HG03139 (cell line): ENCODE data around the gene HSPB2.

Source experiments
- ATAC-seq: cut with Tn5 transposase; IDR thresholded peaks from one replicate; pipeline ENCODE4 v1.9.1; 2021; ENCODE audit not compliant: unreplicated experiment

The HSPB2 gene

DNA sequence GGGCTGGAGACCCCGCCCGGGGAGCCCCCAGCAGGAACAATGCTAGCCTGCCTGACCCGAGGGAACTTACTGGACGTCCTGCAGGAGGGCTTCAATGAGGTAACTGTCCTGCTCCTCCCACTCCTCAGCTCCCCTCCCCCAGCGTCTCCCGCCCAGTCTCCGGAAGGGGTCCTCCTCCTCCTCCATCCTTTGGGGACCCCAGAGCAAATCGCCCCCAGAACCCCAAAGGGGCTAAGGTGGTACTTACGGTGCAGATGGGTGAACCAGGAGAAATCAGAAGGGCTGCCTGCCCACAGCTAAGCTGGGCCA, 24.9 kb downstream of the HSPB2 start:
- ATAC-seq: no peak

DNA sequence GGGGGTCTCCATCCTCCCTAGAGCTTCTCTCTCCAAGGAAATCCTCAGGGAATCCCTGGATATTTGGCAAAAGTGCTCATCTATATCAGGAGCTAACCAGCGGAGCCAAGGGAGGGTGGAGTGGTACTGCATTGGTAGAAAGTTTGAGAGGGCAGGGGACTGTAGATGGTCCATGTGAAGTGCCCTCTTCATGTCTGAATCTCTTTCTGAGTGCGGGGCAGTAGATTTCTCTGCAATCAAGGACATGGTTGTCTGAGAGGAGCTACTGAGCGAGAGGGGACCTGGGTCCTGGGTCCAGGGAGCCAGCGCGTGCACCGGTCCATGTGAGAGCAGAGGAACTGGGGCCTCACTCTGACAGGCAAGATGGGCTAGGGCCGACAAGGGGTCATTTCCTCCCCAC, 25.3 kb downstream of the HSPB2 start:
- ATAC-seq: no peak

- ATAC-seq: peak; percentile 51
These were observed 26.2 kb downstream of the HSPB2 start for GRCh38 chr11:111938687-111939160.

GRCh38 chr11:111939836-111940604, 27.5 kb downstream of the HSPB2 start:
- ATAC-seq: no peak

DNA sequence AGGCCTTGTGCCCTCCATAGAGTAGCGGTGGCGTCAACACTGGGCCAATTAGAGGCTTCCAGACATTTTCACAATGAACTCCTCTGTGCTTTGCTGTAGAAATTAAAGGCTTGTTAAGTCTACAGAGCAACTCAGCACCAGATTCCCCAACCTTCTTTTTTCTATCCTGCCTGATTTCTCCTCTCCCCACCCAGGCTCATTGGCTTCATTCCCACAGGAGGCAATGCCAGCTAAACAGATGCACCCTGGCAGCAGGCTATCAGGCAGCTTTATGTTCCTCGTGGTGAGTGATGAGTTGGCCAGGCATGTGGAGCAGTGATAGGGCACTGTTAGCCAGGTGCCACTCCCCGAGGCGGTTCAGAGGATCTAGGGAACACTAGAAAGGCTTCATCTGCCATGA, 29.4 kb downstream of the HSPB2 start:
- ATAC-seq: no peak

GRCh38 chr11:111942829-111943228, 30.3 kb downstream of the HSPB2 start:
- no peak for ATAC-seq

- no peak for ATAC-seq
These were observed 31.6 kb downstream of the HSPB2 start for GRCh38 chr11:111944139-111944538.

GRCh38 chr11:111944651-111945051, 32.1 kb downstream of the HSPB2 start:
- no peak for ATAC-seq

DNA sequence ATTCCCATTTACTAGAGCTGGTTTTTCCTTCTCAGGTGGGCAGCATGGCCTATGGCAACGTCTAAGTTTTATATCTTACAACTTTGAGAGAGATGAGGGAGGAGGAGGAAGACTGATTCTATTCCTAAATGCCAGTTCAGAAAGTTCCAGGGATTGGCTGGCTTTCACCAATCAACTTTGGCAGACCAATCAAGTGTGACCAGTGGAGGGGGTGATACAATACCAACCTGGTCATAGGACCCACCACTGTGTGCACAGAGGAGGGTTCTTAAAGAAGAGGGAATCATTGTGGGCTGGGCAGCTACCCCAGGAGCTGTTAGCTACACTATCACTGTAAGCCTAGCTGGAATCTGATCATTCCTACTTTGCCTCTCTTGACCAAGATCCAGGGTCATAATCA, 32.7 kb downstream of the HSPB2 start:
- ATAC-seq: no peak

DNA sequence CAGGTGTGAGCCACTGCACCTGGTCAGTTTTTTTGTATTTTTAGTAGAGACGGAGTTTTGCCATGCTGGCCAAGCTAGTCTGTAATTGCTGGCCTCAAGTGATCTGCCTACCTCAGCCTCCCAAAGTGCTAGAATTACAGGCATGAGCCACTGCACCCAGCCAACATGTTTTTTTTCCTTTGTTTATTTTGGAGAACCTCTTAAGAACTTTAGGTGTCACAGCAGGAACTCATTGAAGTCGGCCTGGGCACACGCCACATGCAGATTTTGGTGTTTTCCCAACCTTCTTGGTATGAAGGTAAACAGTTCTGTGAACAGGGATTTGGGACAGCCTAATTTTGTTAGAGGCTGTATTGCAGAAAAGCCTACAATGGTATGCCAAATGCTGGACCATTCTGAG, 34.0 kb downstream of the HSPB2 start:
- ATAC-seq: no peak

DNA sequence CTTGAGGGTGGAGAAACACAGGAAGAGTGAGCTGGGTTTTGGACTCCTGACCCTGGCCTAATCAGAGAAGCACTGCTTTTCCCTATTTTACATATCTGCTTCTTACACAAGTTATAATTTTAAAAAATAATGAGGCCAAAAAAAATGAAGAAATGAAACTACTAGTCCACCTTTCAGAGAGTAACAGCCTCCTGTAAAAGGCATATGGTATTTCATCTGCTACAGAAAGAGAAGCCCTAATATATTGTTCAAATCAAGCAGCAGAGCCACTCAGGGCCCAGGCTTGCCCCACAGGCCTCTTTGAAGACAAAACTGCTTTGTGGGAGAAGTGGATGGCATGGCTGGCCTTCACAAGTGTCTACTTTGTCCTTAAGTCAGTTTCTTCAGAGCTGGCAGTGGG, 34.6 kb downstream of the HSPB2 start:
- ATAC-seq: no peak

GRCh38 chr11:111949519-111950426, 37.2 kb downstream of the HSPB2 start:
- no peak for ATAC-seq

DNA sequence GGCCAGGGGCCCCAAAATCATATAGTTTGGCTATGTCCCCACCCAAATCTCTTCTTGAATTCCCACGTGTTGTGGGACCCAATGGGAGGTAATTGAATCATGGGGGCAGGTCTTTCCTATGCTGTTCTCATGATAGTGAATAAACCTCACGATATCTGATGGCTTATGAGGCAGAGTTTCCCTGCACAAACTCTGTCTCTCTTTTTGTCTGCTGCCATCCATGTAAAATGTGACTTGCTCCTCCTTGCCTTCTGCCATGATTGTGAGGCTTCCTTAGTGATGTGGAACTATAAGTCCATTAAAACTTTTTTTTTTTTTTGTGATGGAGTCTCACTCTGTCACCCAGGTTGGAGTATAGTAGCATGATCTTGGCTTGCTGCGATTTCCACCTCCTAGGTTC, 39.0 kb downstream of the HSPB2 start:
- ATAC-seq: no peak

DNA sequence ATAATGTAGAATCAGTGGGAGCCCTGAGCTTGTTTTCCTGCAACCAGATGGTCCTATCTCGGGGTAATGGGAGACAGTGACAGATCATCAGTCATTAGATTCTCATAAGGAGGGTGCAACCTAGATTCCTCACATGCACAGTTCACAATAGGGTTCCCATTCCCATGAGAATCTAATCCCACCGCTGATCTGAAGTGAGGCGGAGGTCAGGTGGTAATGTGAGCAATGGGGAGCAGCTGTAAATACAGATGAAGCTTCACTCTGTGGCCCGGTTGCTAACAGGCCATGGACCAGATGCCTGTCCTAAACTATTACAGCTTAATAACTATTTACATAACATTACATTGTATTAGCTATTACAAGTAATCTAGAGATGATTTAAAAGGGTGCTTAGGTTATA, 41.6 kb downstream of the HSPB2 start:
- ATAC-seq: no peak

DNA sequence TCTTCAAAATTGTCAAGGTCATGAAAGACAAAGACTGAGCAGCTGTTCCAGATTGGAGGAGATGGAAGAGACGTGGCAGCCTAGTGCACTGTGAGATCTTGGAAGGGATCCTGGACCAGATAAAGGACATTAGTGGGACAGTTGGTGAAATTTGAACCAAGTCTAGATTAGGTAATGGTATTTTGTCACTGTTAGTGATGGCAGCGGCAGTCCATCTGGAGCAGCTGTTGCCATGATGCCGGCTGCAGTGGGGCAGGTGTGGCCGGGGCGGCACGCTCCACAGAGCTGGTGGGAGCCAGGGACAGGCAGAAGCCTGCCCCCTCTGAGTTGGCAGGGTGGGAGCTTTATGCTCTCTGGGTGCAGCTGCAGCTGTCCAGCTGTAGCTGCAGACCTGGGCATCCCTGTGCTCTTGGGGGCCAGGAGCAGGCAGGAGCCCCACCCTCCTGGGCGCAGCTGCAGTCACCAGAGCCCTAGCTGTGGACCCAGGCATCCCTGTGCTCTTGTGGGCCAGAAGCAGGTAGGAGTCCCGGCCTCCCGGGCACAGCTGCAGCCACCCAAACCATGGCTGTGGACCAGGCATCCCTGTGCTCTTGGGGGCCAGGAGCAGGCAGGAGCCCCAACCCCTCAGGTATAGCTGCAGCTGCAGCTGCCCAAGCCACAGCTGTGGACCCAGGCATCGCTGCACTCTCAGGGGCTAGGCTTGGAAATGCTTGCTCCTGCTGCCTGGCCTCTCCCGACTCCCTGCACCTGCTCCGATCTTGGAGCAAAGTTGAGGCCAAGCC, 45.3 kb downstream of the HSPB2 start:
- no peak for ATAC-seq

GRCh38 chr11:111960916-111961315, 48.4 kb downstream of the HSPB2 start:
- no peak for ATAC-seq

- ATAC-seq: no peak
These were observed 49.1 kb downstream of the HSPB2 start for GRCh38 chr11:111961389-111962300.
